LNCAP (cell line): Measurements from ENCODE around the gene ANKRD36.

Experiments
- CTCF ChIP-seq: fragments of 450-650 bp; IDR thresholded peaks from 2 replicates; pipeline ENCODE4 v1.5.1; 2017; ENCODE audit warnings: mild to moderate bottlenecking

ANKRD36 gene

GRCh38 chr2:97210325-97210724 lies 97.4 kb downstream of the ANKRD36 start:
- no peak for TF ChIP-seq CTCF

GRCh38 chr2:97267411-97268074 lies 154.6 kb downstream of the ANKRD36 start:
- no peak for TF ChIP-seq CTCF
